ENCODE data around the gene TMEM156. TPM values are rescaled to one million over a fixed set of nuclear protein-coding genes. Genes with fewer than 3 reads are reported as not detected.

Gene TMEM156
- total and polyA plus RNA-seq, 2 donors (not counting 3 experiments of a cell fraction or from before 2014, with no cell fraction given): 0.39 to 1.00 TPM

DNA sequence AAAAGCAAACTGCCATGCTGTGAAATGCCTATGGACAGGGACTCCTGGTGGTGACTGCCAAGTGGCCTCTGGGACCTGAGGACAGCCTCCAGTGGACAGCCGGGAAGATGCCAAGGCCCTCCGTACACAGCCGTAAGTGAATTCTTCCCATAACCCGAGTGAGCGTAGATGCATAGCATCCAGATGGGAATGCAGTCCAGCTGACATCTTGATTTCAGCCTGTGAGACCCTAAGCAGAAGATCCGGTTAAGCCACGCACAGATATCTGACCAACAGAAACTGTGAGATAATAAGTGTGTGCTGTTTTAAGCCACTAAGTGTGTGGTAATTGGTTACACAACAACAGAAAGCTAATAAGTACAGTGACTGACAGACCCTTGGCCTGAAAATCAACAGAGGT is 55.9 kb downstream of the TMEM156 start:
- no TSS peak for BruUV-seq (replicated peaks)
- Histone ChIP-seq H4K20me1 (replicated peaks; ENCODE audit: control insufficient read depth, extremely low read depth, insufficient read depth, low read length) (no peaks in the 10 kb centered on the region), H3K9me3 (replicated peaks; ENCODE audit: control insufficient read depth, insufficient read depth, low read length) (no peaks in the 10 kb centered on the region), H3K9ac (replicated peaks; ENCODE audit: extremely low read depth, insufficient read depth, low read length) (no peak overlapping the region), H3K79me2 (ENCODE audit: control insufficient read depth, insufficient read depth, low read length) (no peaks in the 10 kb centered on the region), H3K4me1 (ENCODE audit: control insufficient read depth, extremely low read depth, insufficient read depth, low read length) (no peaks in the 10 kb centered on the region), H3K27ac (ENCODE audit: insufficient read depth, low read depth, low read length) (no peak overlapping the region), H2AFZ (ENCODE audit: low read depth, low read length) (no peak overlapping the region), H3K4me2 (ENCODE audit: insufficient read depth, low read length) (no peak overlapping the region), H3K4me3 (replicated peaks in 1 of 3; ENCODE audit: insufficient read depth in 1 of 3, low read depth in 1 of 3, low read length in 3 of 3) (no peak overlapping the region), H3K27me3 (ENCODE audit: control insufficient read depth in 2 of 2, insufficient read depth in 2 of 2, low read length in 2 of 2) (no peaks in the 10 kb centered on the region), H3K9me1 (replicated peaks; ENCODE audit: control insufficient read depth, extremely low read depth, insufficient read depth, low read length) (no peaks in the 10 kb centered on the region), H3K36me3 (ENCODE audit: control insufficient read depth in 2 of 2, extremely low read depth in 1 of 2, insufficient read depth in 2 of 2, low read length in 2 of 2) (no peaks in the 10 kb centered on the region)
- ChIA-PET POLR2A (no interaction called here), CTCF (interaction anchor here (1.1 kb wide), 1 partner anchor 18 kb away, joined by 3 read pairs; no protein-coding TSS in a partner anchor)
- intact Hi-C loops (cut with micrococcal nuclease): no loop called here
- TF ChIP-seq GATA2 (IDR thresholded peaks at IDR 0.05; ENCODE audit: insufficient read depth, insufficient read length, low read depth, low read length): no peak
- TF ChIP-seq FOS (IDR thresholded peaks at IDR 0.05; ENCODE audit: borderline replicate concordance, insufficient read depth, low read length): no peak
- FAIRE-seq (no peak), DNase-seq (ENCODE audit: low read depth, low spot score) (no peak)
- dilution Hi-C loops (cut with MboI; ENCODE audit: extremely low pct_ligation_motif_present, low sequenced_read_pairs): no loop called here

DNA sequence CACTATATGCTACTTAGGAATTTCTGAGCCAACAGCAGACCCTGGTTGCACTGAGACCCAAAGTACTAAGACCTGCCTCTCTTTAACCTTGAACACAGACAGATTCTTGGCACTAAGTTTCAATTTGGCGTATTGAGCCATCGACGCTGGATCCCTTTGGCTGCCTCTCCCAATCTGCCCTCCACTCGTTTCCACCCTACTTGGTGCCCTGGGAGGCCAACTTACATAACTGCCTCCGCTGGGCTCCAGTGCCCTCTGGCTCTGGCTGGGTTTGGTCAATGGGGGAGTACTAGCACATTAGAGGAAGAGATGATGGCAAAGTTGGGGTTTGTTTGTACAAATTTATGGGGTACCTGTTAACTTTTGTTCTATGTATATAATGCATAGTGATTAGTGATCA is 63.5 kb downstream of the TMEM156 start:
- FAIRE-seq (no peak), DNase-seq (ENCODE audit: low read depth, low spot score) (no peak)
- Histone ChIP-seq H3K4me2 (ENCODE audit: insufficient read depth, low read length) (no peak overlapping the region), H3K4me1 (ENCODE audit: control insufficient read depth, extremely low read depth, insufficient read depth, low read length) (no peaks in the 10 kb centered on the region), H2AFZ (ENCODE audit: low read depth, low read length) (no peak overlapping the region), H3K4me3 (replicated peaks in 1 of 3; ENCODE audit: insufficient read depth in 1 of 3, low read depth in 1 of 3, low read length in 3 of 3) (no peak overlapping the region), H3K27me3 (ENCODE audit: control insufficient read depth in 2 of 2, insufficient read depth in 2 of 2, low read length in 2 of 2) (no peaks in the 10 kb centered on the region), H3K9ac (replicated peaks; ENCODE audit: extremely low read depth, insufficient read depth, low read length) (no peak overlapping the region), H4K20me1 (replicated peaks; ENCODE audit: control insufficient read depth, extremely low read depth, insufficient read depth, low read length) (no peaks in the 10 kb centered on the region), H3K27ac (ENCODE audit: insufficient read depth, low read depth, low read length) (no peak overlapping the region), H3K9me1 (replicated peaks; ENCODE audit: control insufficient read depth, extremely low read depth, insufficient read depth, low read length) (no peaks in the 10 kb centered on the region), H3K79me2 (ENCODE audit: control insufficient read depth, insufficient read depth, low read length) (no peaks in the 10 kb centered on the region), H3K9me3 (replicated peaks; ENCODE audit: control insufficient read depth, insufficient read depth, low read length) (no peaks in the 10 kb centered on the region), H3K36me3 (ENCODE audit: control insufficient read depth in 2 of 2, extremely low read depth in 1 of 2, insufficient read depth in 2 of 2, low read length in 2 of 2) (no peaks in the 10 kb centered on the region)
- TF ChIP-seq JUN (IDR thresholded peaks at IDR 0.05; ENCODE audit: borderline replicate concordance, insufficient read depth, insufficient read length, low read depth): no peak
- no peak for TF ChIP-seq POLR2AphosphoS5 (IDR thresholded peaks at IDR 0.05; ENCODE audit: insufficient read depth, low read depth, low read length)
- no peak for TF ChIP-seq FOS (IDR thresholded peaks at IDR 0.05; ENCODE audit: borderline replicate concordance, insufficient read depth, low read length)
- no peak for TF ChIP-seq EZH2 (IDR thresholded peaks at IDR 0.05; ENCODE audit: borderline replicate concordance, low read depth, low read length, severe bottlenecking)
- no peak for TF ChIP-seq POLR2A (IDR thresholded peaks at IDR 0.05; ENCODE audit: low read depth, low read length)
- no peak for TF ChIP-seq CTCF (IDR thresholded peaks at IDR 0.05; ENCODE audit: extremely low read depth in 1 of 2, insufficient read depth in 1 of 2, low read depth in 1 of 2, low read length in 2 of 2)
- TF ChIP-seq, protein P1, sequence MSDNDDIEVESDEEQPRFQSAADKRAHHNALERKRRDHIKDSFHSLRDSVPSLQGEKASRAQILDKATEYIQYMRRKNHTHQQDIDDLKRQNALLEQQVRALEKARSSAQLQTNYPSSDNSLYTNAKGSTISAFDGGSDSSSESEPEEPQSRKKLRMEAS (IDR thresholded peaks at IDR 0.05; ENCODE audit: insufficient read depth, insufficient read length): no peak
- TF ChIP-seq GATA2 (IDR thresholded peaks at IDR 0.05; ENCODE audit: insufficient read depth, insufficient read length, low read depth, low read length): no peak
- no peak for TF ChIP-seq MYC (IDR thresholded peaks at IDR 0.05; ENCODE audit: low read depth, low read length)
- intact Hi-C loops (cut with micrococcal nuclease) (no loop called here), dilution Hi-C loops (cut with MboI; ENCODE audit: extremely low pct_ligation_motif_present, low sequenced_read_pairs) (no loop called here)
- ChIA-PET CTCF (no interaction called here), POLR2A (no interaction called here)
- no TSS peak for BruUV-seq (replicated peaks)
